WTC11 (cell line): ENCODE measurements around the gene PHLDB1. TPM values are rescaled to one million over a fixed set of nuclear protein-coding genes. Genes with fewer than 3 reads are reported as not detected.

Experiments used
- ATAC-seq: fragments of 200-7000 bp; cut with Tn5 transposase; 2 replicates; pipeline ENCODE4 v1.10.0; 2021; ENCODE audit warnings: mild to moderate bottlenecking, moderate library complexity
- CTCF ChIA-PET: fragments of 300-600 bp; sonication (Branson Sonifier 250); formaldehyde crosslinking; loops from one replicate; lab custom pipeline; 2021; ENCODE audit warnings: antibody characterized with exemption; lab: Charles Lee
- POLR2A ChIA-PET: fragments of 350-600 bp; sonication (Branson Sonifier 250); formaldehyde crosslinking; loops from one replicate; lab custom pipeline; 2021; ENCODE audit warnings: antibody characterized with exemption; lab: Charles Lee
- DNase-seq: peaks from one replicate; pipeline ENCODE4 v3.0.0; 2021; ENCODE audit warnings: low spot score
- H3K27ac Mint-ChIP-seq: 2 replicates; pipeline ENCODE4 v1.8.0; 2021; ENCODE audit warnings: mixed read lengths
- H3K27me3 Mint-ChIP-seq: 2 replicates; pipeline ENCODE4 v1.8.0; 2021; ENCODE audit warnings: low read depth, mild to moderate bottlenecking, moderate library complexity, mixed read lengths
- H3K36me3 Mint-ChIP-seq: 2 replicates; pipeline ENCODE4 v1.8.0; 2021; ENCODE audit warnings: mixed read lengths
- H3K4me1 Mint-ChIP-seq: 2 replicates; pipeline ENCODE4 v1.8.0; 2022; ENCODE audit warnings: mixed read lengths
- H3K4me3 Mint-ChIP-seq: 2 replicates; pipeline ENCODE4 v1.8.0; 2021; ENCODE audit warnings: mild to moderate bottlenecking, moderate library complexity, mixed read lengths
- H3K9me3 Mint-ChIP-seq: 2 replicates; pipeline ENCODE4 v1.8.0; 2021; ENCODE audit warnings: mixed read lengths
- ATF1 ChIP-seq: sonication (generic); formaldehyde crosslinking; IDR thresholded peaks from 2 replicates; pipeline ENCODE4 v1.8.1; 2023; ENCODE audit warnings: mild to moderate bottlenecking, moderate library complexity, missing genetic modification reagents
- ATF2 ChIP-seq: sonication (generic); formaldehyde crosslinking; IDR thresholded peaks from 2 replicates; pipeline ENCODE4 v1.8.1; 2022; ENCODE audit warnings: low read depth, missing genetic modification reagents, borderline replicate concordance
- CBFB ChIP-seq: sonication (generic); formaldehyde crosslinking; IDR thresholded peaks from 2 replicates; pipeline ENCODE4 v1.8.1; 2022; ENCODE audit warnings: mild to moderate bottlenecking, low read depth, missing genetic modification reagents
- CDX4 ChIP-seq: fragments of 250-450 bp; sonication (Bioruptor Pico); IDR thresholded peaks from 2 replicates; pipeline ENCODE4 v1.9.0; 2021; ENCODE audit warnings: moderate library complexity, mild to moderate bottlenecking, inconsistent platforms, borderline replicate concordance
- CREM ChIP-seq: sonication (generic); formaldehyde crosslinking; IDR thresholded peaks from 2 replicates; pipeline ENCODE4 v1.8.1; 2022; ENCODE audit warnings: mild to moderate bottlenecking, missing genetic modification reagents, moderate library complexity
- E2F5 ChIP-seq: sonication (generic); formaldehyde crosslinking; IDR thresholded peaks from 2 replicates; pipeline ENCODE4 v1.8.1; 2022; ENCODE audit warnings: mild to moderate bottlenecking, moderate library complexity, missing genetic modification reagents
- ERG ChIP-seq: fragments of 250-450 bp; sonication (Bioruptor Pico); IDR thresholded peaks from 2 replicates; pipeline ENCODE4 v1.8.0; 2021; ENCODE audit warnings: mild to moderate bottlenecking
- ESRRA ChIP-seq: sonication (generic); formaldehyde crosslinking; IDR thresholded peaks from 2 replicates; pipeline ENCODE4 v1.8.1; 2022; ENCODE audit warnings: mild to moderate bottlenecking, missing genetic modification reagents, borderline replicate concordance
- FOXK1 ChIP-seq: sonication (generic); formaldehyde crosslinking; IDR thresholded peaks from 2 replicates; pipeline ENCODE4 v1.8.0; 2022; ENCODE audit warnings: mild to moderate bottlenecking, moderate library complexity, missing genetic modification reagents
- GTF2I ChIP-seq: fragments of 250-450 bp; sonication (Bioruptor Pico); conservative IDR thresholded peaks from 2 replicates; pipeline ENCODE4 v1.4.0; 2021; ENCODE audit warnings: mild to moderate bottlenecking
- IRF1 ChIP-seq: sonication (generic); formaldehyde crosslinking; IDR thresholded peaks from 2 replicates; pipeline ENCODE4 v1.8.0; 2023; ENCODE audit warnings: missing genetic modification reagents
- MXD4 ChIP-seq: fragments of 250-450 bp; sonication (Bioruptor Pico); IDR thresholded peaks from 2 replicates; pipeline ENCODE4 v1.8.0; 2021; ENCODE audit warnings: mild to moderate bottlenecking, moderate library complexity, borderline replicate concordance
- PRDM15 ChIP-seq: sonication (generic); formaldehyde crosslinking; IDR thresholded peaks from 2 replicates; pipeline ENCODE4 v1.8.0; 2022; ENCODE audit warnings: missing genetic modification reagents
- PRRX2 ChIP-seq: fragments of 250-450 bp; sonication (Bioruptor Pico); IDR thresholded peaks from 2 replicates; pipeline ENCODE4 v1.8.0; 2021; ENCODE audit warnings: mild to moderate bottlenecking
- SMAD4 ChIP-seq: sonication (generic); formaldehyde crosslinking; IDR thresholded peaks from 2 replicates; pipeline ENCODE4 v1.8.0; 2022; ENCODE audit warnings: mild to moderate bottlenecking, missing genetic modification reagents
- USF1 ChIP-seq: sonication (generic); formaldehyde crosslinking; IDR thresholded peaks from 2 replicates; pipeline ENCODE4 v1.8.0; 2022; ENCODE audit warnings: mild to moderate bottlenecking, missing genetic modification reagents
- ZBTB21 ChIP-seq: sonication (generic); formaldehyde crosslinking; IDR thresholded peaks from 2 replicates; pipeline ENCODE4 v1.8.1; 2023; ENCODE audit warnings: mild to moderate bottlenecking, missing genetic modification reagents, borderline replicate concordance
- ZBTB43 ChIP-seq: sonication (generic); formaldehyde crosslinking; IDR thresholded peaks from 2 replicates; pipeline ENCODE4 v1.8.1; 2023; ENCODE audit warnings: mild to moderate bottlenecking, missing genetic modification reagents
- ZNF121 ChIP-seq: sonication (generic); formaldehyde crosslinking; IDR thresholded peaks from 2 replicates; pipeline ENCODE4 v1.8.0; 2023; ENCODE audit warnings: missing genetic modification reagents
- ZNF138 ChIP-seq: sonication (generic); formaldehyde crosslinking; conservative IDR thresholded peaks from 2 replicates; pipeline ENCODE4 v1.8.1; 2022; ENCODE audit warnings: mild to moderate bottlenecking, moderate library complexity, missing genetic modification reagents
- ZNF281 ChIP-seq: sonication (generic); formaldehyde crosslinking; IDR thresholded peaks from 2 replicates; pipeline ENCODE4 v1.8.0; 2023; ENCODE audit warnings: mild to moderate bottlenecking, missing genetic modification reagents
- ZNF416 ChIP-seq: fragments of 250-450 bp; sonication (Bioruptor Pico); IDR thresholded peaks from 2 replicates; pipeline ENCODE4 v1.9.0; 2021; ENCODE audit warnings: mild to moderate bottlenecking, inconsistent platforms
- total RNA-seq: library from RNA; stranded (reverse); gene quantifications from 3 replicates; pipeline ENCODE4 v1.2.3, GENCODE V29; 2021

The PHLDB1 gene
- total RNA-seq, 1 experiment from 2014 or later, result 83.1 TPM

- ATAC-seq, result peak; percentile 90
- Mint-ChIP-seq H3K4me1 (peaks cover 29% of the 10 kb centered on the region), H3K9me3 (no peaks in the 10 kb centered on the region), H3K27me3 (no peaks in the 10 kb centered on the region), H3K36me3 (peaks cover 17% of the 10 kb centered on the region; the same call in 1 of the 2 replicates), H3K27ac (peak overlapping the region; percentile 93), H3K4me3 (peak overlapping the region; percentile 73)
- CTCF ChIA-PET, result interaction anchor here (0.6 to 7.9 kb wide), 20 partner anchors 10 to 1029 kb away, joined by 3 to 127 read pairs (median 4); partner anchors contain the start of genes CENATAC, DDX6 and PHLDB1
- peak; percentile 93 for DNase-seq
- POLR2A ChIA-PET, result interaction anchor here (0.6 to 5.0 kb wide), 17 partner anchors 9 to 468 kb away, joined by 3 to 75 read pairs (median 6); partner anchors contain the start of genes ARCN1, CENATAC and PHLDB1
- no peak for TF ChIP-seq ZNF121 (CRISPR knock-in tag)
- TF ChIP-seq E2F5 (CRISPR knock-in tag), result 0 out of 2 replicates have a peak, but pooled peaks have one; percentile 83
- no peak for TF ChIP-seq ERG (CRISPR knock-in tag)
- TF ChIP-seq ZNF416 (CRISPR knock-in tag), result no peak
- TF ChIP-seq USF1 (CRISPR knock-in tag), result 0 out of 2 replicates have a peak, but pooled peaks have one; percentile 13
- TF ChIP-seq CDX4 (CRISPR knock-in tag), result no peak
- TF ChIP-seq ATF1 (CRISPR knock-in tag), result no peak
- 0 out of 2 replicates have a peak, but pooled peaks have one; percentile 37 for TF ChIP-seq ZBTB43 (CRISPR knock-in tag)
- TF ChIP-seq ZNF138 (CRISPR knock-in tag), result no peak
- TF ChIP-seq PRDM15 (CRISPR knock-in tag), result no peak
- TF ChIP-seq GTF2I (CRISPR knock-in tag), result no peak
- no peak for TF ChIP-seq MXD4 (CRISPR knock-in tag)
- TF ChIP-seq PRRX2 (CRISPR knock-in tag), result no peak
- TF ChIP-seq ATF2 (CRISPR knock-in tag), result no peak
- 0 out of 2 replicates have a peak, but pooled peaks have one; percentile 44 for TF ChIP-seq FOXK1 (CRISPR knock-in tag)
- no peak for TF ChIP-seq IRF1
- no peak for TF ChIP-seq CBFB (CRISPR knock-in tag)
- no peak for TF ChIP-seq SMAD4 (CRISPR knock-in tag)
- TF ChIP-seq CREM (CRISPR knock-in tag), result no peak
- 0 out of 2 replicates have a peak, but pooled peaks have one; percentile 32 for TF ChIP-seq ZBTB21
- no peak for TF ChIP-seq ESRRA
- no peak for TF ChIP-seq ZNF281 (CRISPR knock-in tag)
These were observed 27.2 kb downstream of the PHLDB1 start for GRCh38 chr11:118634431-118635236.
